Endodermal cell (in vitro differentiated cells): Measurements from ENCODE around the gene FGF14. TPM values are rescaled to one million over a fixed set of nuclear protein-coding genes. Genes with fewer than 3 reads are reported as not detected.

ENCODE experiments used
- DNase-seq: peaks from one replicate; pipeline ENCODE4 v3.0.0-alpha.2; 2017
- H3K27ac ChIP-seq: 2 replicates; pipeline ENCODE4 v1.5.1; 2013; ENCODE audit warnings: mild to moderate bottlenecking, low read depth, low read length, moderate library complexity
- H3K27me3 ChIP-seq: 2 replicates; pipeline ENCODE4 v1.6.1; 2013; ENCODE audit warnings: mild to moderate bottlenecking, low read length, moderate library complexity; ENCODE audit not compliant: insufficient read depth, control insufficient read depth, poor library complexity, severe bottlenecking
- H3K36me3 ChIP-seq: 2 replicates; pipeline ENCODE4 v1.7.0; 2013; ENCODE audit warnings: mild to moderate bottlenecking, low read length, moderate library complexity; ENCODE audit not compliant: control insufficient read depth, insufficient read depth
- H3K4me1 ChIP-seq: one replicate; pipeline ENCODE4 v1.7.0; 2013; ENCODE audit warnings: low read length; ENCODE audit not compliant: control insufficient read depth, insufficient read depth
- H3K4me3 ChIP-seq: 2 replicates; pipeline ENCODE4 v1.5.1; 2013; ENCODE audit warnings: mild to moderate bottlenecking, low read length, moderate library complexity
- H3K9ac ChIP-seq: 2 replicates; pipeline ENCODE4 v1.6.1; 2013; ENCODE audit warnings: mild to moderate bottlenecking, low read length, moderate library complexity; ENCODE audit not compliant: poor library complexity, severe bottlenecking; ENCODE audit errors: extremely low read depth
- H3K9me3 ChIP-seq: 2 replicates; pipeline ENCODE4 v1.6.1; 2013; ENCODE audit warnings: mild to moderate bottlenecking, low read length, moderate library complexity; ENCODE audit not compliant: control insufficient read depth
- H3K27ac Mint-ChIP-seq: 2 replicates; pipeline ENCODE4 v1.8.0; 2020; ENCODE audit warnings: mixed read lengths
- H3K27me3 Mint-ChIP-seq: 2 replicates; pipeline ENCODE4 v1.8.0; 2021; ENCODE audit warnings: mild to moderate bottlenecking, mixed read lengths; ENCODE audit not compliant: insufficient read depth
- H3K36me3 Mint-ChIP-seq: 2 replicates; pipeline ENCODE4 v1.8.0; 2020; ENCODE audit warnings: low read depth, mixed read lengths
- H3K4me1 Mint-ChIP-seq: 2 replicates; pipeline ENCODE4 v1.8.0; 2020; ENCODE audit warnings: mixed read lengths
- H3K4me3 Mint-ChIP-seq: 2 replicates; pipeline ENCODE4 v1.8.0; 2020; ENCODE audit warnings: mild to moderate bottlenecking, moderate library complexity, mixed read lengths
- H3K9me3 Mint-ChIP-seq: 2 replicates; pipeline ENCODE4 v1.8.0; 2020; ENCODE audit warnings: mild to moderate bottlenecking, mixed read lengths
- WGBS, 2 experiments: methylation state at CpG; one replicate each; pipeline versions ENCODE4 v1.1.5 to v1.1.7; 2013; ENCODE audit warnings: missing lambda C conversion rate in 2 of 2, mixed read lengths in 1 of 2; ENCODE audit not compliant: insufficient coverage in 1 of 2, insufficient read length in 1 of 2; 5-methylcytosine and 5-hydroxymethylcytosine counted together
- total RNA-seq, 2 donors: library from RNA; stranded (reverse); fragmentation: NEBNext Ultra II Directional in 1 of 2; extraction: Animal tissue kit (Norgen Biotek cat#: 25700) in 1 of 2; gene quantifications; 2 replicates in 1 of 2; 3 replicates in 1 of 2; pipeline ENCODE4 v1.2.1, GENCODE V29; 2021
- TF ChIP-seq, protein P1 (sequence below): fragments of 200-600 bp; sonication (generic); conservative IDR thresholded peaks from 2 replicates; pipeline ENCODE4 v1.5.0; 2021; ENCODE audit warnings: antibody characterized with exemption, mild to moderate bottlenecking

FGF14 gene
- total RNA-seq, 2 donors from 2014 or later: 0.15 to 0.26 TPM

DNA sequence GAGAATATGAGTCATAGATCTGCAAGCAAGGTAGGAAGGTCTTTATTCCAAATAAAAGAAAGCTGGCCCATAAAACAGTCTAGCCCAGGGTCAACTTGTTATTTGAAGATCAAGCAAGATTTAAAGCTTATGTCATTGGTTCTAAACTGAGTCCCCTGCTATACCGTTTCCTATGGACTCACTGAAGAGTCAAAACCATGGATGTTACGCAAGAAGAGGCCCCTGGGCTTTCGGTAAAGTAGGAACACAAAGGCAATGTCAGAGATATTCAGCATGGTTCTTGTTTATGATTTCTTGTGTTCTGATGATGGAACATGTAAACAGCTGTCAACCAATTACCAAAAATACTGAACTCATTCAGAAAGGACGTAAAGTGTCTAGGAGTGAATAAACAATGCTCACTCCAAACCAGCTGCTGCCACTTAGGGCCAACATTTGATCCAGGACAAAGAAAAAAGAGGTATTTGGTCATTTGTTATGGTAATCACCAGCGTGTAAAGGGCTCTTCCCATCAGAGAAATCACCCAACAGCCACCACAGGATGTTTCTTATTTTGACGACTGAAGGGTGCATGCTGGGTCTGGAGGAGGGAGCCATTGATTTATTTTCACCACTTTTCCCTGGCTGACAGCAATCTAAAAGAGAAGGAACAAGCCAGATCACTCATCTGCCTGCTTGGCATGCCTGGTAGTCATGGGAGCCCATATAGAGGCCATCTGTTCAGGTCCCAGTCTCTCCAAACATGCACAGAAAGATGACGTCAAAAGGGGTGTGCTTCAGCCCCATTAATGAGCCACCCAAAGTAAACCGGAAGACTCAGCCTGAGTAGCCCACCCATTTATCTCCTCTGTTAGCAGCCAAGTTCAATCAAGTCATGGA, 68.3 kb downstream of the FGF14 start:
- Histone ChIP-seq H3K9ac (no peak overlapping the region), H3K36me3 (no peaks in the 10 kb centered on the region), H3K9me3 (no peaks in the 10 kb centered on the region), H3K4me3 (no peak overlapping the region), H3K27me3 (no peaks in the 10 kb centered on the region), H3K4me1 (no peaks in the 10 kb centered on the region), H3K27ac (peak overlapping the region; percentile 38)
- Mint-ChIP-seq H3K27me3 (no peaks in the 10 kb centered on the region), H3K4me1 (no peaks in the 10 kb centered on the region), H3K4me3 (no peak overlapping the region), H3K36me3 (no peaks in the 10 kb centered on the region), H3K27ac (no peak overlapping the region), H3K9me3 (no peaks in the 10 kb centered on the region)
- TF ChIP-seq, protein P1, sequence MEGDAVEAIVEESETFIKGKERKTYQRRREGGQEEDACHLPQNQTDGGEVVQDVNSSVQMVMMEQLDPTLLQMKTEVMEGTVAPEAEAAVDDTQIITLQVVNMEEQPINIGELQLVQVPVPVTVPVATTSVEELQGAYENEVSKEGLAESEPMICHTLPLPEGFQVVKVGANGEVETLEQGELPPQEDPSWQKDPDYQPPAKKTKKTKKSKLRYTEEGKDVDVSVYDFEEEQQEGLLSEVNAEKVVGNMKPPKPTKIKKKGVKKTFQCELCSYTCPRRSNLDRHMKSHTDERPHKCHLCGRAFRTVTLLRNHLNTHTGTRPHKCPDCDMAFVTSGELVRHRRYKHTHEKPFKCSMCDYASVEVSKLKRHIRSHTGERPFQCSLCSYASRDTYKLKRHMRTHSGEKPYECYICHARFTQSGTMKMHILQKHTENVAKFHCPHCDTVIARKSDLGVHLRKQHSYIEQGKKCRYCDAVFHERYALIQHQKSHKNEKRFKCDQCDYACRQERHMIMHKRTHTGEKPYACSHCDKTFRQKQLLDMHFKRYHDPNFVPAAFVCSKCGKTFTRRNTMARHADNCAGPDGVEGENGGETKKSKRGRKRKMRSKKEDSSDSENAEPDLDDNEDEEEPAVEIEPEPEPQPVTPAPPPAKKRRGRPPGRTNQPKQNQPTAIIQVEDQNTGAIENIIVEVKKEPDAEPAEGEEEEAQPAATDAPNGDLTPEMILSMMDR: no peak
- WGBS, 2 experiments: 88 to 92% methylated on average over 3 to 7 of the region's 8 CpGs
- no peak for DNase-seq

DNA sequence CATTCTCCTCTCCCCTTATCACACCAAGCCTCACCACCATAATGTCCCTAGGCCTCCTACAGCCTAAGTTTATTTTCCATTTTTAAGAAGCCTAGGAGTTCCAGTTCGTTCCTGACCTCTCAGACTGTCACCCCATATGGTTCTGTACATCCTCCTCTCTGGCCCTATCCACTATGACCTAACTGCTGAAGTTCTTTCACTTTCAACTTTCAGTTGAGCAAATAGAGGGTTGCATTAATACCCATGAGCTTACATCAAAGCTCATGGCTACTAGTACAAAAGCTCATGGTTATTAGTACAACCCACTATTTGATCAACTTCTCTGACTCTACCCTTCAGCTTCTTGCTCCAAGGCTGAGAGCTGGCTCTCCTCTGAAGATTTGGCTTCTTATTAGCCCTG, 72.9 kb downstream of the FGF14 start:
- Mint-ChIP-seq H3K27ac (no peak overlapping the region), H3K27me3 (no peaks in the 10 kb centered on the region), H3K36me3 (no peaks in the 10 kb centered on the region), H3K4me3 (no peak overlapping the region), H3K9me3 (no peaks in the 10 kb centered on the region), H3K4me1 (no peaks in the 10 kb centered on the region)
- TF ChIP-seq, protein P1: no peak
- Histone ChIP-seq H3K27ac (no peak overlapping the region), H3K9ac (no peak overlapping the region), H3K36me3 (no peaks in the 10 kb centered on the region), H3K9me3 (no peaks in the 10 kb centered on the region), H3K27me3 (no peaks in the 10 kb centered on the region), H3K4me1 (no peaks in the 10 kb centered on the region), H3K4me3 (no peak overlapping the region)
- 83 to 85% methylated on average over 1 of the region's 1 CpG for WGBS, 2 experiments
- DNase-seq: no peak

GRCh38 chr13:102327119-102327617, 74.7 kb downstream of the FGF14 start:
- H3K4me1 Mint-ChIP-seq: no peaks in the 10 kb centered on the region
- H3K4me3 Mint-ChIP-seq: no peak overlapping the region
- 90 to 100% methylated on average over 2 to 3 of the region's 3 CpGs for WGBS, 2 experiments
- no peak for DNase-seq
- H3K4me3 ChIP-seq: no peak overlapping the region
- no peak overlapping the region for H3K27ac ChIP-seq
- H3K9me3 ChIP-seq: no peaks in the 10 kb centered on the region
- H3K4me1 ChIP-seq: no peaks in the 10 kb centered on the region
- TF ChIP-seq, protein P1: no peak
- H3K27me3 Mint-ChIP-seq: no peaks in the 10 kb centered on the region
- no peak overlapping the region for H3K27ac Mint-ChIP-seq
- no peaks in the 10 kb centered on the region for H3K27me3 ChIP-seq
- no peaks in the 10 kb centered on the region for H3K36me3 ChIP-seq
- no peaks in the 10 kb centered on the region for H3K9me3 Mint-ChIP-seq
- H3K36me3 Mint-ChIP-seq: no peaks in the 10 kb centered on the region
- no peak overlapping the region for H3K9ac ChIP-seq
